HepG2 (cell line): ENCODE data around the gene DNALI1. TPM values are rescaled to one million over a fixed set of nuclear protein-coding genes. Genes with fewer than 3 reads are reported as not detected.
A peak's percentile ranks its signal among the peaks of the same experiment; 100 is the strongest.

Experiments
- ARNT ChIP-seq: fragments of 450-650 bp; IDR thresholded peaks from 2 replicates; pipeline ENCODE4 v1.6.1; 2017
- ATF1 ChIP-seq: IDR thresholded peaks from 2 replicates; pipeline ENCODE4 v1.6.1; 2016; ENCODE audit warnings: mild to moderate bottlenecking, control low read depth
- EP300 ChIP-seq, 3 experiments: sonication (generic) in 1 of 3; formaldehyde crosslinking in 1 of 3; IDR thresholded peaks; 2 replicates each; pipeline versions ENCODE4 v1.5.1 to v1.6.1; 2011 to 2020; ENCODE audit warnings: low read depth in 2 of 3, low read length in 2 of 3, borderline replicate concordance in 1 of 3, improper control_type of control experiment in 1 of 3, mild to moderate bottlenecking in 1 of 3, missing genetic modification reagents in 1 of 3, moderate library complexity in 1 of 3
- GPN1 ChIP-seq: sonication (generic); formaldehyde crosslinking; IDR thresholded peaks from 2 replicates; pipeline ENCODE4 v1.5.1; 2020; ENCODE audit warnings: missing genetic modification reagents, borderline replicate concordance
- HHEX ChIP-seq: IDR thresholded peaks from 2 replicates; pipeline ENCODE4 v1.6.1; 2016; ENCODE audit warnings: control low read depth
- HINFP ChIP-seq: sonication (generic); formaldehyde crosslinking; IDR thresholded peaks from 2 replicates; pipeline ENCODE4 v1.4.0; 2020; ENCODE audit warnings: low read depth, mild to moderate bottlenecking, missing genetic modification reagents
- HOXA3 ChIP-seq: sonication (generic); formaldehyde crosslinking; IDR thresholded peaks from 2 replicates; pipeline ENCODE4 v1.5.0; 2020; ENCODE audit warnings: missing genetic modification reagents
- HOXA5 ChIP-seq: sonication (generic); formaldehyde crosslinking; IDR thresholded peaks from 2 replicates; pipeline ENCODE4 v1.4.0; 2020; ENCODE audit warnings: missing genetic modification reagents
- KLF11 ChIP-seq: IDR thresholded peaks from 2 replicates; pipeline ENCODE4 v1.6.1; 2016; ENCODE audit warnings: missing compliant biosample characterization
- KLF6 ChIP-seq: IDR thresholded peaks from 2 replicates; pipeline ENCODE4 v1.8.0; 2016; ENCODE audit warnings: missing biosample characterization, missing genetic modification reagents
- LCORL ChIP-seq, 2 experiments: fragments of 450-650 bp in 1 of 2; sonication (generic) in 1 of 2; formaldehyde crosslinking in 1 of 2; IDR thresholded peaks; 2 replicates each; pipeline versions ENCODE4 v1.5.0 to v1.6.1; 2017 to 2020; ENCODE audit warnings: antibody characterized with exemption in 1 of 2, missing genetic modification reagents in 1 of 2
- MED1 ChIP-seq: sonication (generic); formaldehyde crosslinking; IDR thresholded peaks from 2 replicates; pipeline ENCODE4 v1.4.0; 2020; ENCODE audit warnings: missing genetic modification reagents
- SAP130 ChIP-seq: IDR thresholded peaks from 2 replicates; pipeline ENCODE4 v1.6.1; 2016; ENCODE audit warnings: low read depth
- SNAPC5 ChIP-seq: sonication (generic); formaldehyde crosslinking; IDR thresholded peaks from 2 replicates; pipeline ENCODE4 v1.8.1; 2023; ENCODE audit warnings: mild to moderate bottlenecking, missing genetic modification reagents, borderline replicate concordance
- TBP ChIP-seq: sonication (generic); formaldehyde crosslinking; IDR thresholded peaks from 2 replicates; pipeline ENCODE4 v1.5.0; 2020; ENCODE audit warnings: missing genetic modification reagents
- TCF12 ChIP-seq, 2 experiments: fragments of 450-650 bp in 1 of 2; sonication (generic) in 1 of 2; formaldehyde crosslinking in 1 of 2; IDR thresholded peaks; 2 replicates each; pipeline versions ENCODE4 v1.6.1 to v1.8.0; 2017 to 2022; ENCODE audit warnings: antibody characterized with exemption in 1 of 2, mild to moderate bottlenecking in 1 of 2, missing genetic modification reagents in 1 of 2, moderate library complexity in 1 of 2
- ZBTB10 ChIP-seq: sonication (generic); formaldehyde crosslinking; IDR thresholded peaks from 2 replicates; pipeline ENCODE4 v1.4.0; 2020; ENCODE audit warnings: missing genetic modification reagents, borderline replicate concordance
- ZBTB20 ChIP-seq: sonication (generic); formaldehyde crosslinking; IDR thresholded peaks from 2 replicates; pipeline ENCODE4 v1.8.1; 2023; ENCODE audit warnings: missing genetic modification reagents, low read depth, mild to moderate bottlenecking, borderline replicate concordance
- ZNF326 ChIP-seq: sonication (generic); formaldehyde crosslinking; IDR thresholded peaks from 2 replicates; pipeline ENCODE4 v1.4.0; 2020; ENCODE audit warnings: missing genetic modification reagents, borderline replicate concordance
- ZNF740 ChIP-seq: sonication (generic); formaldehyde crosslinking; IDR thresholded peaks from 2 replicates; pipeline ENCODE4 v1.4.0; 2020; ENCODE audit warnings: missing genetic modification reagents
- ZNF841 ChIP-seq: sonication (generic); formaldehyde crosslinking; IDR thresholded peaks from 2 replicates; pipeline ENCODE4 v1.8.1; 2023; ENCODE audit warnings: missing genetic modification reagents, borderline replicate concordance
- polyA plus RNA-seq, 8 experiments: library from polyadenylated mRNA; depleted of rRNA in 3 of 8; stranded (reverse) in 7 of 8; unstranded in 1 of 8; fragments of >200 nt; fragmentation: Illumina TruSeq in 4 of 8; extraction: Trizol in 4 of 8; gene quantifications; 2 replicates each; pipeline versions ENCODE4 v1.2.1 to v1.2.3, GENCODE V29; 2011 to 2016; ENCODE audit warnings: low read depth in 4 of 8, missing spikeins in 1 of 8, mixed read lengths in 1 of 8; ENCODE audit not compliant: insufficient read depth in 1 of 8
- total RNA-seq, 5 experiments: library from RNA; depleted of rRNA; stranded (reverse); fragments of >200 nt; fragmentation: Illumina TruSeq; extraction: Trizol; gene quantifications; 2 replicates each; pipeline ENCODE4 v1.2.3, GENCODE V29; 2016; ENCODE audit warnings: low read depth in 1 of 5

DNALI1 gene
- total and polyA plus RNA-seq, 2 of the 13 experiments (the other 11 are each of a cell fraction or from before 2014, with no cell fraction given) = 0.42 to 0.70 TPM

GRCh38 chr1:37553927-37554808 lies 2.6 kb upstream of the DNALI1 start, which contains the start of gene SNIP1 (continued):
- TF ChIP-seq ZBTB10 (CRISPR knock-in tag) (no peak), ZBTB20 (peak; percentile 59; the same call in 1 of the 2 replicates), HHEX (no peak), HOXA5 (CRISPR knock-in tag) (0 out of 2 replicates have a peak, but pooled peaks have one; percentile 25), TBP (CRISPR knock-in tag) (no peak), SNAPC5 (no peak), ATF1 (CRISPR knock-in tag) (peak; percentile 90), ARNT (no peak), KLF11 (CRISPR knock-in tag) (peak; percentile 78; the same call in 1 of the 2 replicates), ZNF326 (CRISPR knock-in tag) (no peak), HOXA3 (CRISPR knock-in tag) (peak; percentile 81), MED1 (CRISPR knock-in tag) (0 out of 2 replicates have a peak, but pooled peaks have one; percentile 16), EP300 (IDR thresholded peaks at IDR 0.05; ENCODE audit: low read depth in 2 of 2, low read length in 2 of 2) (no peak), EP300 (CRISPR knock-in tag; IDR thresholded peaks at IDR 0.05; ENCODE audit: borderline replicate concordance) (no peak), HINFP (CRISPR knock-in tag) (no peak; the same call in 1 of the 2 replicates), KLF6 (CRISPR knock-in tag) (no peak; the same call in none of the 2 replicates), ZNF740 (no peak), SAP130 (peak; percentile 96), LCORL (IDR thresholded peaks at IDR 0.05) (no peak), LCORL (CRISPR knock-in tag; IDR thresholded peaks at IDR 0.05) (no peak; the same call in none of the 2 replicates), ZNF841 (CRISPR knock-in tag) (no peak), TCF12 (IDR thresholded peaks at IDR 0.05) (no peak), TCF12 (CRISPR knock-in tag; IDR thresholded peaks at IDR 0.05) (no peak), GPN1 (CRISPR knock-in tag) (no peak)
